Right ventricle myocardium superior (tissue), 1 donor: ENCODE measurements around the gene HOXA4. TPM values are rescaled to one million over a fixed set of nuclear protein-coding genes. Genes with fewer than 3 reads are reported as not detected.

Source experiments
- ATAC-seq: fragments of 200-7000 bp; cut with Tn5 transposase; one replicate; pipeline ENCODE4 v1.9.1; 2020; ENCODE audit warnings: mild to moderate bottlenecking; ENCODE audit not compliant: poor library complexity
- DNase-seq: peaks from one replicate; pipeline ENCODE4 v3.0.0-alpha.2; 2020
- intact Hi-C: fragments of 100-400 bp; cut with DNase I; formaldehyde crosslinking; loops from one replicate; pipeline ENCODE4 v1.11.2; 2022
- total RNA-seq: library from RNA; stranded (reverse); fragmentation: NEBNext Ultra II Directional; extraction: Animal tissue kit (Norgen Biotek cat#: 25700); gene quantifications from one replicate; pipeline ENCODE4 v1.2.1, GENCODE V29; 2021
- donor health status: DM: no; HTN: yes; CAD: no; lungs with severe emphysema.

HOXA4 gene
- total RNA-seq, 1 donor from 2014 or later, result 0.97 TPM

- intact Hi-C loops, result no loop called here
- DNase-seq, result no peak
- ATAC-seq, result no peak
Observed at GRCh38 chr7:27151341-27151930, 20.9 kb upstream of the HOXA4 start.

DNA sequence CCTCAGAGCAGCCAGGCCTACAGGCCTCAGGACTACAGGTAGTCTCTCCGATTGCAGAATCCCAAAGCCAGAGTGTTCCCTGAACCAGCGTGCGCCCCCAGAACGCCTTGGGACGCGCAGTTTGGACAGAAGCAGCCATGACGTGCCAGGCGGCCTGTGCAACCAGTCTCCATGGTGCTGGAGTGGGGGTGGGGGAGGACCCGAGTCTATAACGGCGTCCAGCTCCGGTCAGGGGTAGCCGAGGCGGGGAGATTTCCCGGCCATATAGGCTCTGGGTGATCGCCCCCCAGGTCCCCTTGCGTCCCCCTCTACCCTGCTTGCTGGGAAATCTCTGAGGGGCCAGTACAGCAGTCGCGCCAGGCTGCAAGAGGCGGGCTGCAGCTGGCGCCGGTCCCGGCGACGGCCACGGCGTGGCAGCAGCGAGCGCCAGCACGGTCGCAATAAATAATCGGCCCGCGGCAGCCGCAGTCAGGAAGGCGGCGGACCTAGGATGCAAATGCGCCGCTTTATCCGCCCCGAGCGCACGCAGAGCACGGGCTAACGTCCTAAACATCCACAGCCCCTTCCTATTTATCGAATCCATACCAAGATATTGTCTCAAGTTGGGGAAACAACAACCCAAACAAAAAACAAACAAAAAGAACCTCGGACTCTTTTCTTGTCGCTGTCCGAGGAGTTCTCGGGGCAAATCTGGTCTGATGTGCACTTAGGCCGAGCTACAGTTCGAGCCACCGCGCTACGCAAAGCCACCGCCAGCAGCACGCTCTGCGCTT, 20.2 kb upstream of the HOXA4 start:
- intact Hi-C loops, result no loop called here
- ATAC-seq, result peak; percentile 87
- peak; percentile 78 for DNase-seq

DNA sequence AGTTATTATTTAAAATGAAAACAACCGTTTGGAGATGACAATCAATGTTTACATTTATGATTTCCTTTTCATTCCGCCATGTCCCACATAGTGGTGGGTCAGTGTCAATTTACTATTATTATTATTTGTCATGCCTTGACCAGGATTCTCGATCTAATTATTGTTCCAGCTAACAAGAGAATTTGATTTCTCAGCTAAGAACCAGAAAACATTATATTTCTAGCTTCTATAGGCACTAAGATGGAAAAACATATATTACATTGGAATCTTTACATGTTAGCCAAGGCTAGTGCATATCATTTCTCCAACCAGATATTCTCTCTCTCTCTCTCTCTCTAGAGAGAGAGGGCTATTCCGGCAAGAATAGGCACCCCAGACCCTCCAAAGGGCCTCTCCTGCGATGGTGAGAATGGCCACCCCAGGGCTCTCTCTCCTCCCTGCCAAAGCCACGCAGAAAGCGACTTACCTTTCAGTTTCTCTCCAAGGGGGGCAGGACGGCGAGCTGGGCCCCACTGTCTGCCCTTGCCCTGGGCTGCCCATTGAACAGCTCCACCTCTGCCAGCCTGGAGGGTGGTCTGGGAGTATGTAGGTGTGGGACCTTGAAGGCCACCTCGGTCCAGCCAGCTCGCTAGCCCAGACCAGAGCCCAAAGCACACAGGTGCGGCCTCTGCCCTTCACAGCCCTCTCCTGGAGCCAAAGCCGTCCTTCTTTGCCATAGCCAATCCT, 19.4 kb upstream of the HOXA4 start:
- intact Hi-C loops, result no loop called here
- ATAC-seq, result no peak
- DNase-seq, result no peak

DNA sequence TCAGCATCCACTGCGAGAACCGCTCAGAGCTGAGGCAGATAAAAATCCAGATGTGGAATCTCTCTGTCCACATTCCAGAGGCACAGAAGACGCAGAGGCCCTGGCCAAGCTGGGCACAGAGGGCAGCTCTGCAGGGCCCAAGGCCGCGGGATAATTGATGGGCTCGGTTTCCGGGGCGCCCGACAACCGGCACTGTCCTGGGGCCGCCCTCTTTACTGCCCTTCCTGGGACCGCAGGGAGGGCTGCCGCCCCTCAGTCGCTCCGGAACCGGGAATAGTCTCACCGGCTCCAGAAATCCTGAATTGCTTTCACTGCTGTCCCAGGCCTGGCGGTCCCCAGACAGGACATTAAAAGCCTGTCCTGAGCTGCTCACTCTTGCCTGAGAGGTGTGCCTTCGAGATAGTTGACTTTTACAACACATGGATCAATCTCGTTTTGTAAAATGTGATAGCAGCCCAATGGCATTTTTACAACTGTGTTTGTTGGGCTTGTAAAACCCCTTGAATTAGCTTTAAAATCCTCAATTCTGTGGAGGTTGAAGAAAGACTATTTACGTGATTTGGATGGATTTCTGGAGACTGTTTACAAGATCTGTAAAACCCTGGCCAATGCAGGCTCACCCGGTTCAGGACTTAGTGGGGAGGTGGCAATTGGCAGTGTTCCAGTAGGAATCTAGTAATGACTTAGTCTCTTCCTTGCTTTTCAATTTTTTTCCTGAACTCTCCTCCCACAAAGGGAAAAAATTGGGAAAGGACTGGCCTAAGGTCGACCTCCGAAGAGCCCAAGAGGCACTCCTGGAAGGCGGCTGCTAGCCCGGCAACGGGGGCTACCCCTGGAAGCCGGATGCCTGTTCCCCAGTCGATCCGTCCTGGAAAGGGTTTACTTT, 18.4 kb upstream of the HOXA4 start:
- no peak for DNase-seq
- no peak for ATAC-seq
- intact Hi-C loops, result no loop called here

GRCh38 chr7:27148031-27148755, 17.6 kb upstream of the HOXA4 start:
- ATAC-seq (no peak), DNase-seq (no peak)
- intact Hi-C loops, result no loop called here

DNA sequence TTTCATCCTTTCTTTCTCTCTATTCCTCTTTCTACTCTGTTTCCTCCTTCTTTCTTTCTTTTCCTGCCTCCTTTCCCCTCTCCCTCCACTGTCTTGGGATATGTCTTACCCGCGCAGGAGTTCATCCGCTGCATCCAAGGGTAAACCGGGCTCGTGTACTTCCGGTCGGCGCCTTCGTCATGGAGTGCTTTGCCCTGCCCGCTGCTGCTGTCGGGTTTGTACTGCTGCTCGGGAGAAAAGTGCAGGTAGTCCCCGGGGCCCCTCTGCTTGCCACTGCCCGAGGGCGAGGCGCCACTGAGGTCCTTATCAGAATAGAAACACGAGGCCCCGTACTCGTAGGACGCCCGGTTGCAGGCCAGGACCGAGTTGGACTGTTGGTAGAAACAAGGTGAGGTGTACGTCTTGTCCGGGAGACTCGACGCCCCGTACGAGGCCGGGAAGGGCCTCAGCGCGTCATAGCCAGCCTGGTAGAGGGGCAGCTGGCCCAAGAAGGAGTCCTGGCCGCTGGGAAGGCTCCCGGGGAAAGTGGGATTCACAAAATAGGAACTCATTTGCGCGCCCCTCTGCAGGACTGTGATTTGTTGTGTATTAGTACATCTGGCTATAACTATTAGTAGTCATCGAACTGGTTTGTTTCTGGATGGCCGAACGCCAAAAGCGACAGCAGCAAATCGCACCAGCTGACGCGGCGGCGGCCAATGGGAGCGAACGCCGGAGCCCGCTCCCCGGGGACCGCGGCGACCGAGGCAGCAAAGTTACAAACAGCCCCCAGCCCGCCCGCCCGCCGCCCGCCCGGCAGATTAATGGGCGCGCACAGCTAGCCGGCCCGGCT, 16.9 kb upstream of the HOXA4 start, which contains the start of gene HOXA6:
TSS of gene HOXA6 (minus strand) at position 576 of the 832 bp plus-strand sequence. CDS start at position 551, 25 bp downstream.
- DNase-seq (no peak), ATAC-seq (no peak)
- intact Hi-C loops, result no loop called here

- no peak for ATAC-seq
- no peak for DNase-seq
- intact Hi-C loops, result no loop called here
Observed at GRCh38 chr7:27146491-27147198, 16.1 kb upstream of the HOXA4 start.

DNA sequence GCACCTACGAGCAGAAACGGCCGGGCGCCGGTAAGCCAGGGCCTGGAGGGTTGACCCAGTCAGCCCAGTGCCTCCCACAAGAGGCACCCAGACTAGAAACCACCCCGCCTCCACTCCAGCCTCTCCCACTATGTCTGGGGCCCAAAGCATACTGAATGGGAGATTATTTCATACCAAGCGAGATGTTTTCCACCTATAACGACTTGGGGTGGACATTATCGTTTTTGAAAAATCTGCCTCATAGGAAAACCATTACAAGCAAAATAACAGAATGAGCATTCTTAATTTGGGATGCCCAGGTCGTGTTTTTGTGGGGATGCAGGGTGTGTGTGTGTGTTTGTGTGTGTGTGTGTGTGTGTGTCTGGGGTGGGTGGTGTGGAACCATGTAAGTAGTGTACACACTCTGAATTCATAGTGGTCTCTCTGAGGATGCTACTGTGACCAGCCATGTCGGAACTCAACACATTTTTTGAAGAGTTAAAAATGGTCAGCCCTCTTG, 15.4 kb upstream of the HOXA4 start:
- intact Hi-C loops, result no loop called here
- no peak for ATAC-seq
- no peak for DNase-seq

DNA sequence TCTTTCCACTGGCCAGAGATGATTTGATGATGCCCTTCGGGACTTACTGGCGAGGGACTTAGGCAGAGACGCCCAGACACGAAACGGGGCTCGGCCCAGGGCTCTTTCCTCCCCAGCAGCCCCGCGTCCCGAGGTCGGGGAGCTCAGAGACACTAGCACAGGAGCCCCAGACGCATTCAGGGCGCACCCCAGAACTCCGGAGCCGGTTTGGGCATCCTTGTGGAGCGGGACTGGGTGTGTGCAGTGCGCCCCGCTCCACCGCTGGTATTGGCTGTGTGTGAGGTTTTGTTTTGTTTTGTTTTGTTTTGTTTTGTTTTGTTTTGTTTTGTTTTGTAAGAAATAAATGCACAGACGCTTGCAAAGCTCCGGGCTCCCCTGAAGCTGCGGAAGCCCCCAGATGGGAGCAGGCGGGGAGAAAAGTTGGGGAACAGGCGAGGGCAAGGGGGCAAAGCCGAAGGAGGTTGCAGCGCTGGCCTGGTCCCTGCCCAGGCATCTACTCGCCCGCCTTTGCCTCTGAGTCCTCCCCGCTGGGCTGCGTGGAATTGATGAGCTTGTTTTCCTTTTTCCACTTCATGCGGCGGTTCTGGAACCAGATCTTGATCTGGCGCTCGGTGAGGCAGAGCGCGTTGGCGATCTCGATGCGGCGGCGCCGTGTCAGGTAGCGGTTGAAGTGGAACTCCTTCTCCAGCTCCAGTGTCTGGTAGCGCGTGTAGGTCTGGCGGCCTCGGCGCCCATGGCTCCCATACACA, 14.8 kb upstream of the HOXA4 start:
- ATAC-seq (no peak), DNase-seq (no peak)
- intact Hi-C loops, result no loop called here

- intact Hi-C loops, result no loop called here
- ATAC-seq (no peak), DNase-seq (no peak)
Observed at GRCh38 chr7:27144781-27145164, 14.2 kb upstream of the HOXA4 start.

GRCh38 chr7:27143950-27144780, 13.6 kb upstream of the HOXA4 start:
- no peak for DNase-seq

GRCh38 chr7:27143023-27143949, 12.7 kb upstream of the HOXA4 start, which contains the start of gene HOXA5:
TSS of gene HOXA5 (minus strand) at chr7:27143681. CDS start at chr7:27143607, 74 bp downstream.
- DNase-seq (no peak), ATAC-seq (peak; percentile 54)
- intact Hi-C loops, result no loop called here

More at GRCh38 chr7:27143950-27144780, 13.6 kb upstream of the HOXA4 start:
- intact Hi-C loops, result no loop called here
- ATAC-seq, result no peak

DNA sequence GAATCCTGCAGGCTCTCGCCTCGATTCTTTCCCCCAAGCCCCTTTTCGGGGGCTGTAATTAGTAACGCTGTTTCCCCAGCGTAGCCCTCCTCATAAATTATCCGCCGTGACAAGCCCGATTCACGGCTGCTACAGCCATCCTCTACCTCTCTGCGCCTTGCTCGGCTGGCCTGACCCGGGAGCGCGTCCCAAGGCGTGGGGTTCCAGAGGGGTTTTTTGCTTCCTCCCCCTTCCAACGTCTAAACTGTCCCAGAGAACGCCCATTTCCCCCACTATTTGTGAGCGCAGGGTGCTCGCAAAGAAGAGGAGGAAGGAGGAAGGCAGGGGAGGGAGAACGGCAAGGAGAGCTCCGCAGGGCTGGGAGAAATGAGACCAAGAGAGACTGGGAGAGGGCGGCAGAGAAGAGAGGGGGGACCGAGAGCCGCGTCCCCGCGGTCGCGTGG, 12.0 kb upstream of the HOXA4 start:
- DNase-seq, result no peak

More for the DNA sequence above, 12.0 kb upstream of the HOXA4 start:
- intact Hi-C loops, result no loop called here
- no peak for ATAC-seq
